Neural cell (in vitro differentiated cells): ENCODE data around the gene NOP16. TPM values are rescaled to one million over a fixed set of nuclear protein-coding genes. Genes with fewer than 3 reads are reported as not detected.

Source experiments
- H2AFZ ChIP-seq: fragments of 200-600, 300-800 bp; sonication (generic), shearing (Covaris generic); 2 replicates; pipeline ENCODE4 v1.6.0; 2014; ENCODE audit warnings: low read depth, mild to moderate bottlenecking, antibody characterized with exemption, low read length, moderate library complexity
- H3F3A ChIP-seq: fragments of 200-600 bp; shearing (Covaris generic); 2 replicates; pipeline ENCODE4 v1.6.1; 2016; ENCODE audit warnings: mild to moderate bottlenecking, moderate library complexity, mixed read lengths, antibody characterized with exemption, low read length; ENCODE audit not compliant: insufficient read depth, poor library complexity, severe bottlenecking
- H3K27ac ChIP-seq: fragments of 200-600, 300-800 bp; sonication (generic), shearing (Covaris generic); 2 replicates; pipeline ENCODE4 v1.5.1; 2014; ENCODE audit warnings: mild to moderate bottlenecking, low read length, moderate library complexity
- H3K27me3 ChIP-seq: fragments of 300-800, 200-600 bp; sonication (generic), shearing (Covaris generic); 2 replicates; pipeline ENCODE4 v1.6.0; 2014; ENCODE audit warnings: mild to moderate bottlenecking, low read depth, low read length, moderate library complexity; ENCODE audit not compliant: insufficient read depth
- H3K36me3 ChIP-seq: fragments of 300-800, 200-600 bp; sonication (generic), shearing (Covaris generic); 2 replicates; pipeline ENCODE4 v1.5.1; 2014; ENCODE audit warnings: mild to moderate bottlenecking, antibody characterized with exemption, low read length, moderate library complexity; ENCODE audit not compliant: insufficient read depth
- H3K4me2 ChIP-seq: fragments of 300-800, 200-600 bp; sonication (generic), shearing (Covaris generic); 2 replicates; pipeline ENCODE4 v1.6.0; 2014; ENCODE audit warnings: mild to moderate bottlenecking, low read length
- H3K4me3 ChIP-seq: fragments of 300-800, 200-600 bp; sonication (generic), shearing (Covaris generic); 2 replicates; pipeline ENCODE4 v1.5.1; 2014; ENCODE audit warnings: mild to moderate bottlenecking, low read length, moderate library complexity
- H3K79me2 ChIP-seq: fragments of 200-600 bp; shearing (Covaris generic); replicated peaks from 2 replicates; pipeline ENCODE4 v1.6.0; 2014; ENCODE audit warnings: mild to moderate bottlenecking, low read length, moderate library complexity; ENCODE audit not compliant: insufficient read depth
- H3K9ac ChIP-seq: fragments of 300-800, 200-600 bp; sonication (generic), shearing (Covaris generic); 2 replicates; pipeline ENCODE4 v1.6.1; 2016; ENCODE audit warnings: mild to moderate bottlenecking, low read length, mixed read lengths
- H3K9me2 ChIP-seq: fragments of 200-600 bp; shearing (Covaris generic); 2 replicates; pipeline ENCODE4 v1.6.1; 2016; ENCODE audit warnings: mild to moderate bottlenecking, low read length, mixed read lengths; ENCODE audit not compliant: insufficient read depth
- H3K9me3 ChIP-seq: fragments of 200-600, 300-800 bp; sonication (generic), shearing (Covaris generic); 2 replicates; pipeline ENCODE4 v1.6.1; 2016; ENCODE audit warnings: mild to moderate bottlenecking, mixed run types, low read length, moderate library complexity, mixed read lengths
- H4K20me1 ChIP-seq: fragments of 200-600 bp; shearing (Covaris generic); 2 replicates; pipeline ENCODE4 v1.6.1; 2016; ENCODE audit warnings: mild to moderate bottlenecking, mixed run types; ENCODE audit not compliant: insufficient read depth
- CTCF ChIP-seq: fragments of 450-650 bp; IDR thresholded peaks from 2 replicates; pipeline ENCODE4 v1.5.1; 2014; ENCODE audit warnings: antibody characterized with exemption, mild to moderate bottlenecking, moderate library complexity; ENCODE audit not compliant: poor library complexity, severe bottlenecking
- EP300 ChIP-seq: fragments of 450-650 bp; conservative IDR thresholded peaks from 2 replicates; pipeline ENCODE4 v1.6.1; 2014; ENCODE audit warnings: antibody characterized with exemption, mild to moderate bottlenecking, moderate library complexity; ENCODE audit not compliant: poor library complexity, severe bottlenecking
- EZH2 ChIP-seq: fragments of 200-600, 300-800 bp; shearing (Covaris generic), sonication (generic); IDR thresholded peaks from 2 replicates; pipeline ENCODE4 v1.6.1; 2014; ENCODE audit warnings: antibody characterized with exemption, low read length, borderline replicate concordance, mild to moderate bottlenecking; ENCODE audit not compliant: insufficient read depth, poor library complexity, severe bottlenecking
- MXI1 ChIP-seq: fragments of 450-650 bp; conservative IDR thresholded peaks from 2 replicates; pipeline ENCODE4 v1.6.1; 2014; ENCODE audit warnings: antibody characterized with exemption, mild to moderate bottlenecking; ENCODE audit not compliant: poor library complexity, severe bottlenecking
- POLR2AphosphoS5 ChIP-seq: IDR thresholded peaks from 2 replicates; pipeline ENCODE4 v1.6.1; 2012
- RAD21 ChIP-seq: fragments of 450-650 bp; conservative IDR thresholded peaks from 2 replicates; pipeline ENCODE4 v1.6.1; 2014; ENCODE audit warnings: antibody characterized with exemption, mild to moderate bottlenecking, moderate library complexity
- REST ChIP-seq: IDR thresholded peaks from 2 replicates; pipeline ENCODE4 v1.6.1; 2012; ENCODE audit warnings: borderline replicate concordance
- SMC3 ChIP-seq: fragments of 450-650 bp; conservative IDR thresholded peaks from 2 replicates; pipeline ENCODE4 v1.6.1; 2014; ENCODE audit warnings: antibody characterized with exemption, mild to moderate bottlenecking, moderate library complexity; ENCODE audit not compliant: poor library complexity
- TAF1 ChIP-seq: IDR thresholded peaks from 2 replicates; pipeline ENCODE4 v1.6.1; 2012; ENCODE audit warnings: low read depth
- polyA plus RNA-seq: library from polyadenylated mRNA; depleted of rRNA; stranded (reverse); fragments of >200 nt; gene quantifications from 2 replicates; pipeline ENCODE4 v1.2.3, GENCODE V29; 2014

NOP16 gene
- polyA plus RNA-seq, 1 donor from 2014 or later, result 23.9 TPM

- Histone ChIP-seq H3K9me2 (no peaks in the 10 kb centered on the region), H2AFZ (no peak overlapping the region)
These were observed 19.3 kb upstream of the NOP16 start for GRCh38 chr5:176407456-176408251.

More at GRCh38 chr5:176407456-176408251, 19.3 kb upstream of the NOP16 start:
- H3K36me3 ChIP-seq, result no peaks in the 10 kb centered on the region
- no peaks in the 10 kb centered on the region for H3K79me2 ChIP-seq
- no peaks in the 10 kb centered on the region for H4K20me1 ChIP-seq
- no peak overlapping the region for H3K4me2 ChIP-seq
- no peaks in the 10 kb centered on the region for H3K27me3 ChIP-seq
- H3K4me3 ChIP-seq, result no peak overlapping the region
- TF ChIP-seq POLR2AphosphoS5 (no peak), SMC3 (no peak), MXI1 (no peak), RAD21 (no peak), EP300 (no peak), EZH2 (no peak), TAF1 (no peak), REST (no peak), CTCF (no peak)
- no peaks in the 10 kb centered on the region for H3K9me3 ChIP-seq
- no peaks in the 10 kb centered on the region for H3F3A ChIP-seq
- no peak overlapping the region for H3K9ac ChIP-seq
- H3K27ac ChIP-seq, result no peak overlapping the region
